ENCODE measurements around the gene CAMTA1. TPM values are rescaled to one million over a fixed set of nuclear protein-coding genes. Genes with fewer than 3 reads are reported as not detected.

Gene CAMTA1
- total and polyA plus RNA-seq, 9 of the 15 experiments (the other 6 are each of a cell fraction or from before 2014, with no cell fraction given), result 43.9 to 161 (median 65.9) TPM

GRCh38 chr1:7616076-7616832 lies 831.0 kb downstream of the CAMTA1 start (continued):
- TF ChIP-seq, protein P1, sequence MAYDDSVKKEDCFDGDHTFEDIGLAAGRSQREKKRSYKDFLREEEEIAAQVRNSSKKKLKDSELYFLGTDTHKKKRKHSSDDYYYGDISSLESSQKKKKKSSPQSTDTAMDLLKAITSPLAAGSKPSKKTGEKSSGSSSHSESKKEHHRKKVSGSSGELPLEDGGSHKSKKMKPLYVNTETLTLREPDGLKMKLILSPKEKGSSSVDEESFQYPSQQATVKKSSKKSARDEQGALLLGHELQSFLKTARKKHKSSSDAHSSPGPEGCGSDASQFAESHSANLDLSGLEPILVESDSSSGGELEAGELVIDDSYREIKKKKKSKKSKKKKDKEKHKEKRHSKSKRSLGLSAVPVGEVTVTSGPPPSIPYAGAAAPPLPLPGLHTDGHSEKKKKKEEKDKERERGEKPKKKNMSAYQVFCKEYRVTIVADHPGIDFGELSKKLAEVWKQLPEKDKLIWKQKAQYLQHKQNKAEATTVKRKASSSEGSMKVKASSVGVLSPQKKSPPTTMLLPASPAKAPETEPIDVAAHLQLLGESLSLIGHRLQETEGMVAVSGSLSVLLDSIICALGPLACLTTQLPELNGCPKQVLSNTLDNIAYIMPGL (CRISPR knock-in tag; IDR thresholded peaks at IDR 0.05), result no peak
- TF ChIP-seq NFE2 (IDR thresholded peaks at IDR 0.05; ENCODE audit: low read depth) (no peak), ZNF217 (CRISPR knock-in tag; IDR thresholded peaks at IDR 0.05) (no peak), DACH1 (IDR thresholded peaks at IDR 0.05; ENCODE audit: partially characterized antibody) (no peak), FOS (IDR thresholded peaks at IDR 0.05; ENCODE audit: extremely low read depth, insufficient read length) (no peak), AFF1 (IDR thresholded peaks at IDR 0.05; ENCODE audit: low read depth in 1 of 2, partially characterized antibody in 2 of 2) (peak in 1 of 2 experiments; percentile 85), HNRNPK (IDR thresholded peaks at IDR 0.05; ENCODE audit: low read depth, low read length, poor library complexity, severe bottlenecking) (no peak), CBX2 (IDR thresholded peaks at IDR 0.05; ENCODE audit: insufficient read depth, low read length, poor library complexity, severe bottlenecking) (no peak), ZNF282 (CRISPR knock-in tag; IDR thresholded peaks at IDR 0.05) (no peak), ZNF24 (IDR thresholded peaks at IDR 0.05) (no peak), NCOA1 (IDR thresholded peaks at IDR 0.05; ENCODE audit: low read depth) (0 out of 2 replicates have a peak, but pooled peaks have one; percentile 46), ZNF395 (CRISPR knock-in tag; IDR thresholded peaks at IDR 0.05) (0 out of 2 replicates have a peak, but pooled peaks have one; percentile 42)
- TF ChIP-seq, protein P2, sequence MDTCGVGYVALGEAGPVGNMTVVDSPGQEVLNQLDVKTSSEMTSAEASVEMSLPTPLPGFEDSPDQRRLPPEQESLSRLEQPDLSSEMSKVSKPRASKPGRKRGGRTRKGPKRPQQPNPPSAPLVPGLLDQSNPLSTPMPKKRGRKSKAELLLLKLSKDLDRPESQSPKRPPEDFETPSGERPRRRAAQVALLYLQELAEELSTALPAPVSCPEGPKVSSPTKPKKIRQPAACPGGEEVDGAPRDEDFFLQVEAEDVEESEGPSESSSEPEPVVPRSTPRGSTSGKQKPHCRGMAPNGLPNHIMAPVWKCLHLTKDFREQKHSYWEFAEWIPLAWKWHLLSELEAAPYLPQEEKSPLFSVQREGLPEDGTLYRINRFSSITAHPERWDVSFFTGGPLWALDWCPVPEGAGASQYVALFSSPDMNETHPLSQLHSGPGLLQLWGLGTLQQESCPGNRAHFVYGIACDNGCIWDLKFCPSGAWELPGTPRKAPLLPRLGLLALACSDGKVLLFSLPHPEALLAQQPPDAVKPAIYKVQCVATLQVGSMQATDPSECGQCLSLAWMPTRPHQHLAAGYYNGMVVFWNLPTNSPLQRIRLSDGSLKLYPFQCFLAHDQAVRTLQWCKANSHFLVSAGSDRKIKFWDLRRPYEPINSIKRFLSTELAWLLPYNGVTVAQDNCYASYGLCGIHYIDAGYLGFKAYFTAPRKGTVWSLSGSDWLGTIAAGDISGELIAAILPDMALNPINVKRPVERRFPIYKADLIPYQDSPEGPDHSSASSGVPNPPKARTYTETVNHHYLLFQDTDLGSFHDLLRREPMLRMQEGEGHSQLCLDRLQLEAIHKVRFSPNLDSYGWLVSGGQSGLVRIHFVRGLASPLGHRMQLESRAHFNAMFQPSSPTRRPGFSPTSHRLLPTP (IDR thresholded peaks at IDR 0.05; ENCODE audit: borderline replicate concordance, extremely low read depth, insufficient read length), result no peak
- TF ChIP-seq, protein P3, sequence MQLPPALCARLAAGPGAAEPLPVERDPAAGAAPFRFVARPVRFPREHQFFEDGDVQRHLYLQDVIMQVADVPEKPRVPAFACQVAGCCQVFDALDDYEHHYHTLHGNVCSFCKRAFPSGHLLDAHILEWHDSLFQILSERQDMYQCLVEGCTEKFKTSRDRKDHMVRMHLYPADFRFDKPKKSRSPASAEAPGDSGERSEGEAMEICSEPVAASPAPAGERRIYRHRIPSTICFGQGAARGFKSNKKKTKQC (CRISPR knock-in tag; IDR thresholded peaks at IDR 0.05), result peak; percentile 88
- TF ChIP-seq, protein P4, sequence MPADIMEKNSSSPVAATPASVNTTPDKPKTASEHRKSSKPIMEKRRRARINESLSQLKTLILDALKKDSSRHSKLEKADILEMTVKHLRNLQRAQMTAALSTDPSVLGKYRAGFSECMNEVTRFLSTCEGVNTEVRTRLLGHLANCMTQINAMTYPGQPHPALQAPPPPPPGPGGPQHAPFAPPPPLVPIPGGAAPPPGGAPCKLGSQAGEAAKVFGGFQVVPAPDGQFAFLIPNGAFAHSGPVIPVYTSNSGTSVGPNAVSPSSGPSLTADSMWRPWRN (IDR thresholded peaks at IDR 0.05; ENCODE audit: low read depth), result no peak
